NCI-H146 treated with DMSO at 0.1 percent for 48 hours (cell line): ENCODE data around the gene SDHA.
"Not testable (repeated sequence)": the region's sequence is repeated elsewhere in the genome, so short reads cannot be mapped to it uniquely, and the experiment has no call there.

Source experiments
- DNase-seq: peaks from one replicate; lab custom pipeline; 2025; ENCODE audit not compliant: unreplicated experiment; lab: John Stamatoyannopoulos, UW

Gene SDHA

DNA sequence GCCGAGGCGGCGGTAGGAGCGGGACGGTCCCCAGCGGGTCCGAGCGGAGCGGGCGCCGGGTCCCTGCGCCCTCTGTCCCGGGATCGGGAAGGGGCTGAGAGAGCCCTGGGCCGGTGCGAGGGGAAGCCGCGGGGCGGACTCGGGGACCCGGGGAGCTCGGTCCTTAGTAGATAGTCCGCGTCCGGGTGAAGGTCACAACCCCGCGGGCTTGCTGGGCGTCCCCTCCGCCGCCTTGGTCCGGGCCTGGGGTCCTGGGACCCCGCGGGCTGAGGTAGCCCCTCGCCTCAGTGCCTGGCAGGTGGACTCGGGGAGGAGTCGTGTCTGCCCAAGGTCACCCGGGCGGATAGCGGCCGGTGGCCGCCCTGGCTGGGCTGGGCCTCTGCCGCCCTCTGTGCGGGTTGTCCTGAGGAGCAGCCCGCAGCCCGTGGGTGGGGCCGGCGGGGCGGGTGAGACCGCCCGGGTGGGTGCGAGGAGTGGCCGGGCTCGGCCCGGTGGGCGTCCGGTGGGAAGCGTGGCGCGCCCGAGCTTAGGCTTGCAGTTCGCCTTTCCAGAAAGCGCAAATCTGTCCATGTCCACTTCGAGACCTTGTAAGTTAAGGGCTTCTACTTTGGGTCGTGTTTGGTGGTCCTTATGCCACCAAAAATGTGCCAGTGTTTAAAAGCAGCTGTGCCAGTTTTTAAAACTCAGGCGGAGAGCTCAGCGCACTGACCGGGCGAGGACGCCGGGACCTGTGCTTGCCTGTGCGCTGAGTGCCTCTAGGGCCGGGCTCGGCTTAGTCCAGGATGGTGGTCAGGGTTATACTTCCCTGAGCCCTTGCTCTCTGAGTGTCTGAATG lies 554 bp downstream of the SDHA start:
- DNase-seq = peak; percentile 4

DNA sequence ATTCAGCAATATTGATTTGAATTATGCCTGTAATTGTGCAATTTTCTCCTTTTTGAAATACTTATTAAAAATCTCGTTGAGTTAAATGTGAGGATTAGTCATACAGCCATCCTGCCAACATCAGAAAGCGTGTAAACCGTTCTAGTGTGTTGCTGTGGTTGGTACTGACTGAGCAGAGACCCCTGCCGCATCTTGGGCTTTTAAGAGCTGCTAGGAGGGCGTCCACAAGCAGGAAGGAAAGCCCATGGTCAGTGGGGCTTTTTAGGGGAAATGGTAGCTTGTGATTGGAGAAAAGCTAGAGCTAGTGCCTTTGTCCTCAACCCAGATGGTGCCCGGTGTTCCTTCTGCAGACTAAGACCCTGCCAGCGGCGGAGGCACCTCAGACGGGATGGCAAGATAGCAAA lies 1.3 kb downstream of the SDHA start:
- DNase-seq = no peak

DNA sequence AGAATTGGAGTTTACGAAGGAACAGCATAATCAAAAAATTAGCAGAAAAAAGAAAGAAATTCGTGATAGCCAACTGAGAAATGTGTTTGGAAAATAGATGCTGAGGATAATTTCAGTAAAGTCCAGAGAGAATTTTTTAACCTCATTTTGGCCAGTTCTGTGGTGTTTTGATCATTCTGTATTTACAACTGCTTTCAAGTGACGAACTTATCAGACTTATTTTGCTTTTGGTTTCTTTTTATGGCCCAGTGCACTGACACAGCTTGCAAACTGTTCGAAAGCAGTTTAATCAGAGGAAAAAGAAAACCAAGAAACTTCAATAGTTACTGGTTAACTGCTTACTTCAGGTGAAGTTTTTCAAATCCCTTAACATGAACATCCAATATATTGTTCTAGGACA lies 1.9 kb downstream of the SDHA start:
- no peak for DNase-seq

DNA sequence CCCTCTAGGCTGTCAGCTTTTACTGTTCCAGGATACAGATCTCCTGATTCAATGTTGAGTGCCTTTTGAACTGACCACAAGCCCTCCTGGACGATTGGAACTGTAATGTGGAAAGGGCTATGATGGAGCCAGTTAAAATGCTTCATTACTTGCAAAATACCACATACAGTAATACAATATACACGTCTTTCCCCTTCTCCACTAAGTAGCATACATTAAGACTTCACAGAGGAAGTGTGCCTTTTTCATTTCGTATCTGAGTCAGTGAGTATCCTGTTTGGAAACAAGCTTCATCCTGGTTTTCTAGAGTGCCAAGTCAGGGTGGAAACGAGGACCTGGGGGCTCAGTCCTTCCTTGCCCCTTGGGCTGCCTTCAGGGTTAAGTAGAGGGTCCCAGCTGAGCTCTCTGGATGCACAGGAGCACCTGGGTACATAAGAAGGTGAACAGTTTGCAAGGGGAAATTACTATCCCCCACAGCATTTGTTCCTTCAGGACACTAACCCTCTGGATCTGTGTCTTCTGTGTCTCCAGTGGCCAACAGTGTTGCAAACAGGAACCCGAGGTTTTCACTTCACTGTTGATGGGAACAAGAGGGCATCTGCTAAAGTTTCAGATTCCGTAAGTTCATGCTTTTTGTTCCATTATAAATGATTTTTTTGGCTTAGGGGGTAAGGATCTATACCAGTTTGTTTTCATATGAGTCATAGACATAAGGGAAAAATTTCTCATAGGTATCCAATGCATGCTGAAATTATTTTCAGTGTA lies 5.0 kb downstream of the SDHA start:
- not testable (repeated sequence) for DNase-seq

DNA sequence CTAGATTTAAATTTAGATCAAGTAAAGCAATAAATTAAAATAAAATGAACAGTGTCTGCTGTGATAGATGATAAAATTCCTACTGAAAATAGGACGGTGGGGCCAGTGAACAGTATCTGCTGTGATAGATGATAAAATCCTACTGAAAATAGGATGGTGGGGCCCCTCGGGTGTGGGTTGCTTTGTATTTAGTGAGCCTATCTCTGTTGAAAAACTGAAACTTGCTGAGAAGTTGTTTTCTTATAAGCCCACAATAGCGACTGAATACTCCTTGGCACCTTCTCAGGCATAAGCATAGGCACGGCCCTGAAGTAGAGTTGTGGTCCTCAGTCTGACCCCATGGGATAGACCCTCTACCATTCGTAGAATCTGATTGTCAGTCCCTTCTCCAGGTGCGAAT lies 5.7 kb downstream of the SDHA start:
- no peak for DNase-seq

DNA sequence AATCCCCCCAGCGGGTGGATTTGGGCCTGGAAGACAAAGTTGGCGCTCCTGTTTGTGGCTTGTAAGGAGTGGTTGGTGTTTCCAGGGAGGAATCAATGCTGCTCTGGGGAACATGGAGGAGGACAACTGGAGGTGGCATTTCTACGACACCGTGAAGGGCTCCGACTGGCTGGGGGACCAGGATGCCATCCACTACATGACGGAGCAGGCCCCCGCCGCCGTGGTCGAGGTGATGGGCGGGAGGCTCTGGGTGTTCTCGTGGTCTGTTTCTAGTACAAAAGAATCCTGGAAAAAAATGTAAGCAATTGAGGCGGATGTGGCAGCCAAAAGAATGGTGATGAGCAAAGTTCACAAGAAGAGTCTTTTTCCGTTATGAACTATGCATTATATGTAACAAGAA lies 7.2 kb downstream of the SDHA start:
- no peak for DNase-seq

- not testable (repeated sequence) for DNase-seq
These were observed 9.3 kb downstream of the SDHA start for GRCh38 chr5:227375-227774.

- no peak for DNase-seq
These were observed 10.8 kb downstream of the SDHA start for GRCh38 chr5:228886-229285.

DNA sequence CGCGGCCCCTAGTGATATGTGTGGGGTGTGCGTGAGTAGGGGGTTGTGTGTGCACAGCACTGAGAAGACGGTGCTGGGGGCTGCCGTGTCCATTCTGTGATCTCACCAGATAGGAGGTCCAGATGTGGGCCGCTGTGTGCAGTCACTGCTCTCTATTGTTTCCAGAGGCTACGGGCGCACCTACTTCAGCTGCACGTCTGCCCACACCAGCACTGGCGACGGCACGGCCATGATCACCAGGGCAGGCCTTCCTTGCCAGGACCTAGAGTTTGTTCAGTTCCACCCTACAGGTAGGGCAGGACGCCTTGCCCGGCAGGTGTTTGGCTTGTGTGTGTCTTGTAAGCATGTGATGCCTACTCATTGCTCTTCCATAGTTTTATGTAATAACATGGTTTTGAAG lies 12.6 kb downstream of the SDHA start:
- no peak for DNase-seq

- no peak for DNase-seq
These were observed 13.5 kb downstream of the SDHA start for GRCh38 chr5:231661-232060.

DNA sequence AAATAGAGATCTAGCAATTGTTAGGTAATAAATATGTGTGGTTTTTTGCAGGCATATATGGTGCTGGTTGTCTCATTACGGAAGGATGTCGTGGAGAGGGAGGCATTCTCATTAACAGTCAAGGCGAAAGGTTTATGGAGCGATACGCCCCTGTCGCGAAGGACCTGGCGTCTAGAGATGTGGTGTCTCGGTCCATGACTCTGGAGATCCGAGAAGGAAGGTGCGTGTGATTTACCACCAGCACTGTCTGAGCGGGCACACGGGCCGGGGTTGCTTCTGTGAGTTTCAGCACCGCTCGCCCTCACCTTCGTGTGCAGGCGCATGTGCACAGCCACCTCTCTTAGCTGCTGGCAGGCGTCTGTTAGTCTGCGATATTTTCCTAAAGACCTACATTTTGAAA lies 15.3 kb downstream of the SDHA start:
- DNase-seq = not testable (repeated sequence)

GRCh38 chr5:234450-234849 lies 16.3 kb downstream of the SDHA start:
- DNase-seq = no peak

DNA sequence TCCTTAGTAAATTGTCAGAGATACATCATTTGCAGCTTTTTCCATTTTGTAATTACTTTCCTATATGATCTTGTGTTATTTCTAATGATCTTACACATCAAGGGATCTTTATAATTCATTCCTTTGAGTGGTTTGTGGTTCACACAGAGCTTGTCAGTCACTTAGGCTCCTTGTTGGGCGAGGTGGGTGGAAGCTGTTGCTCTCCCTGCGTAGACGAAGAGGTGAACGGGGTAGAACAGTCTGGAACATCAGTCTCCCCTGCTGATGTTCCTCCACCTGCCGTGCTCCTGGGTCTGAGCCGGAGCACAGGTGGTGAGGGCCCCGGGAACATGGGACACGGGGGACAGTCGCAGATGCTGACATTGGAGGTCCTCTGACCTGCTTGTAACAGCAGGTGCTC lies 17.4 kb downstream of the SDHA start:
- not testable (repeated sequence) for DNase-seq

GRCh38 chr5:237931-238330 lies 19.8 kb downstream of the SDHA start:
- DNase-seq = not testable (repeated sequence)

- not testable (repeated sequence) for DNase-seq
These were observed 22.4 kb downstream of the SDHA start for GRCh38 chr5:240550-240949.

- DNase-seq = not testable (repeated sequence)
These were observed 23.0 kb downstream of the SDHA start for GRCh38 chr5:241045-241669.

DNA sequence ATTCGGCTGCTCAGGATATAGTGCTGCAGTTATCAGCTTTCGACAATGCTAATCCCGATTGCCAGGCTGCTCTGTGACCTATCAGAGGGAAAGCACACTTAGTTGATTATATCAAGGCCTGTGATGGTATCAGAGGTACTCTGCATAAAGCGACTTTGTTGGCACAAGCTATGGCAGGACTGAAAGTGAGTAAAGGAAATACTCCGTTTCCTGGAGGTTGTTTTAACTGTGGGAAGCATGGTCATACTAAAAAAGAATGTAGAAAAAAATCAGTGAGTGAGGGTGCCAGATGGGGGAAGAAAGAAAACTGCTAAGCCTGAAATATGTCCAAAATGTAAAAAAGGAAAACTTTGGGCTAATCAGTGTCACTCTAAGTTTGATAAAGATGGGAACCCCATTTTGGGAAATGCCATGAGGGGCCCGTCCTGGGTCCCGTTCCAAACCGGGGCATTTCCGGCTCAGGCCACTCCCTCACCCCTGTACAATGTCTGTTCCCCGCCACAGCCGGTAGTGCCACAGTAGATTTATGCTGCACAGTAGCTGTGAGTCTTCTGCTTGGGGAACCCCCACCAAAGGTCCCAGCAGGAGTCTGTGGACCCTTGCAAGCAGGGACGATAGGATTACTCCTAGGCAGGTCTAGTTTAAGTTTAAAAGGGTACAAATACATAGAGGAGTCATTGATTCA lies 25.7 kb downstream of the SDHA start:
- not testable (repeated sequence) for DNase-seq

DNA sequence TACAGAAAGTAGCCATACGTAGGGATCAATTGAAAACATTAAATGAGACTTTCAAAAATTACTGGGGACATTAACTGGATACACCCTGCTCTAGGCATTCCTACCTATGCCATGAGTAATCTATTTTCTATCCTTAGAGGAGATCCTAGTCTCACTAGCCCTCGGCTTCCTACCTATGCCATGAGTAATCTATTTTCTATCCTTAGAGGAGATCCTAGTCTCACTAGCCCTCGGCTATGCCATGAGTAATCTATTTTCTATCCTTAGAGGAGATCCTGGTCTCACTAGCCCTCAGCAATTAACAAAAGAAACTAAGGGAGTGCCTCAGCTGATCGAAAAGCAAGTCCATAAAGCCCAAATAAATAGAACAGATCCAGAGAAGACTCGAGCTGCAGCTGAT lies 27.6 kb downstream of the SDHA start:
- DNase-seq = not testable (repeated sequence)

- not testable (repeated sequence) for DNase-seq
These were observed 32.3 kb downstream of the SDHA start for GRCh38 chr5:250396-250795.

- DNase-seq = not testable (repeated sequence)
These were observed 32.9 kb downstream of the SDHA start for GRCh38 chr5:251016-251415.

GRCh38 chr5:251538-251937 lies 33.4 kb downstream of the SDHA start:
- DNase-seq = not testable (repeated sequence)
